Neutrophil (primary cell): ENCODE results near the gene PDE8A.

Experiments used
- H3K27ac ChIP-seq: fragments of 200-600 bp; sonication (generic); 2 replicates; pipeline ENCODE4 v1.5.1; 2016; ENCODE audit warnings: mild to moderate bottlenecking, moderate library complexity
- H3K27me3 ChIP-seq: fragments of 200-600 bp; sonication (generic); 2 replicates; pipeline ENCODE4 v1.6.0; 2016; ENCODE audit warnings: mild to moderate bottlenecking
- H3K36me3 ChIP-seq: fragments of 200-600 bp; sonication (generic); 2 replicates; pipeline ENCODE4 v1.5.1; 2017
- H3K4me1 ChIP-seq, 2 experiments: fragments of 200-600 bp in 1 of 2; sonication (generic) in 1 of 2; 1 replicate in 1 of 2; 2 replicates in 1 of 2; pipeline versions ENCODE4 v1.5.1 to v1.6.1; 2013 to 2016; ENCODE audit warnings: low read depth in 1 of 2, low read length in 1 of 2, mild to moderate bottlenecking in 1 of 2, moderate library complexity in 1 of 2; ENCODE audit not compliant: control insufficient read depth in 1 of 2, insufficient read depth in 1 of 2
- H3K4me3 ChIP-seq, 2 experiments: fragments of 200-600 bp in 1 of 2; sonication (generic) in 1 of 2; 1 replicate in 1 of 2; 2 replicates in 1 of 2; pipeline ENCODE4 v1.5.1; 2013 to 2016; ENCODE audit warnings: low read depth in 1 of 2, low read length in 1 of 2, mild to moderate bottlenecking in 1 of 2, moderate library complexity in 1 of 2
- H3K9me3 ChIP-seq: fragments of 200-600 bp; sonication (generic); 2 replicates; pipeline ENCODE4 v1.5.1; 2016
- CTCF ChIP-seq: fragments of 200-600 bp; sonication (generic); IDR thresholded peaks from 2 replicates; pipeline ENCODE4 v1.5.1; 2016; ENCODE audit warnings: antibody characterized with exemption

PDE8A gene

GRCh38 chr15:85024003-85024402 lies 42.3 kb downstream of the PDE8A start:
- H3K27me3 ChIP-seq, result no peaks in the 10 kb centered on the region
- no peak overlapping the region for H3K4me3 ChIP-seq
- H3K27ac ChIP-seq, result no peak overlapping the region
- no peaks in the 10 kb centered on the region for H3K36me3 ChIP-seq
- no peak for TF ChIP-seq CTCF
- peaks cover 10 to 15% of the 10 kb centered on the region in 2 experiments for H3K4me1 ChIP-seq
- no peaks in the 10 kb centered on the region for H3K9me3 ChIP-seq

DNA sequence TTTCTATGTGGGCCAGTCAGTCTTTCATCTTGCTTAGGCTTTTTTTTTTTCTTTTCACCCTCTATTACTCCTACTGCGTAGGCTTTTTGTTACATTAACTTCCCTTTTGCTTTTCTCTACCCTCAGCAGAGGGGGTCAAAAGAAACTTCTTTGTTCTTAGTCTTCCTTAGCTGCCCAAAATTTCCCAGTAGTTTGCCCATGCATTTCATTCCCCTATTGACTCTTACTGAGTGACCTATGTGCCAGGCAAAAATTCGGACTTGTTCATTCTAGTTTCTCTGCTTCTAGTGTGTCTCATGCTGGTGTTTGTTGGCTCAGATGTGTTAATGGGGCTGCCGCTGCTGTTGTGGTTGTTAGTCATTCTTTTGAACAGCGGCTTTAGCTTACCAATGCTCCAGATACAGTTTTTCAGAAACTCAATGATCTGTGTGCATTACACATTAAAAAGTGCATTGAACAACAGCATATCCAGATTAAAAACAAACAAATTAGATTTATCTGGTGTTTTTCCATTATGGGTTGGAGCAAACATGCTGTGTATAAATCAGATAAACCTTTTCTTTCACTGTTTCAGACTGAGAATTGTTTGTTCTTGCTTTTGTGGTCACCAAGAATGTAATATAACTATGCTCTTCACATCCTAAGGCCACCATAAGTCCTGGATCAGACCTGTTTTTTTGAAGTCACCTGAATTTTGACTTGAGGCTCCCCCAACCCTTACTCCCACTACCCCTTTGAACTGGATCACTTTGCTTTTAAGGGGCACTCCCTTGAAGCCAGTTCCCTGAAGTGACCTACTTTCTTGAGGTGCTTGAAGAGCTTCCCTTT lies 43.1 kb downstream of the PDE8A start:
- H3K27ac ChIP-seq, result no peak overlapping the region
- TF ChIP-seq CTCF, result no peak

GRCh38 chr15:85025516-85026251 lies 44.0 kb downstream of the PDE8A start:
- Histone ChIP-seq H3K27me3 (no peaks in the 10 kb centered on the region), H3K27ac (no peak overlapping the region), H3K9me3 (no peaks in the 10 kb centered on the region), H3K4me1 (peaks cover 10 to 15% of the 10 kb centered on the region in 2 experiments), H3K36me3 (no peaks in the 10 kb centered on the region), H3K4me3 (no peak overlapping the region)
- no peak for TF ChIP-seq CTCF

More for the DNA sequence above, 43.1 kb downstream of the PDE8A start:
- Histone ChIP-seq H3K27me3 (no peaks in the 10 kb centered on the region), H3K4me1 (peaks cover 10 to 15% of the 10 kb centered on the region in 2 experiments), H3K4me3 (no peak overlapping the region), H3K36me3 (no peaks in the 10 kb centered on the region), H3K9me3 (no peaks in the 10 kb centered on the region)

GRCh38 chr15:85026304-85027032 lies 44.8 kb downstream of the PDE8A start:
- no peaks in the 10 kb centered on the region for H3K27me3 ChIP-seq
- H3K27ac ChIP-seq, result no peak overlapping the region
- H3K36me3 ChIP-seq, result no peaks in the 10 kb centered on the region
- no peak overlapping the region for H3K4me3 ChIP-seq
- H3K9me3 ChIP-seq, result no peaks in the 10 kb centered on the region
- TF ChIP-seq CTCF, result no peak
- H3K4me1 ChIP-seq, result peaks cover 10 to 15% of the 10 kb centered on the region in 2 experiments

GRCh38 chr15:85027033-85027380 lies 45.4 kb downstream of the PDE8A start:
- peaks cover 10 to 15% of the 10 kb centered on the region in 2 experiments for H3K4me1 ChIP-seq

More at GRCh38 chr15:85027033-85027380, 45.4 kb downstream of the PDE8A start:
- no peak overlapping the region for H3K27ac ChIP-seq
- no peak for TF ChIP-seq CTCF
- no peaks in the 10 kb centered on the region for H3K9me3 ChIP-seq
- H3K4me3 ChIP-seq, result no peak overlapping the region
- H3K36me3 ChIP-seq, result no peaks in the 10 kb centered on the region
- H3K27me3 ChIP-seq, result no peaks in the 10 kb centered on the region
